HepG2 (cell line): ENCODE measurements around the gene TTC39B. TPM values are rescaled to one million over a fixed set of nuclear protein-coding genes. Genes with fewer than 3 reads are reported as not detected.
A peak's percentile ranks its signal among the peaks of the same experiment; 100 is the strongest.

Experiments
- ATF5 ChIP-seq: sonication (generic); formaldehyde crosslinking; IDR thresholded peaks from 2 replicates; pipeline ENCODE4 v1.4.0; 2020; ENCODE audit warnings: mild to moderate bottlenecking, low read depth, missing genetic modification reagents
- HNF4A ChIP-seq: sonication (generic); formaldehyde crosslinking; IDR thresholded peaks from 2 replicates; pipeline ENCODE4 v1.4.0; 2020; ENCODE audit warnings: missing genetic modification reagents
- HNRNPUL1 ChIP-seq: fragments of 200-400 bp; formaldehyde crosslinking; IDR thresholded peaks from 2 replicates; pipeline ENCODE4 v1.6.1; 2017; ENCODE audit warnings: low read depth, mild to moderate bottlenecking, low read length, moderate library complexity
- JUND ChIP-seq: sonication (generic); formaldehyde crosslinking; IDR thresholded peaks from 2 replicates; pipeline ENCODE4 v1.8.0; 2022; ENCODE audit warnings: mild to moderate bottlenecking, missing genetic modification reagents
- MYPOP ChIP-seq: sonication (generic); formaldehyde crosslinking; IDR thresholded peaks from 2 replicates; pipeline ENCODE4 v1.8.1; 2023; ENCODE audit warnings: mild to moderate bottlenecking, moderate library complexity, missing genetic modification reagents
- PITX1 ChIP-seq: sonication (generic); formaldehyde crosslinking; IDR thresholded peaks from 2 replicates; pipeline ENCODE4 v1.5.1; 2020; ENCODE audit warnings: mild to moderate bottlenecking, missing genetic modification reagents
- SNAI1 ChIP-seq: sonication (generic); formaldehyde crosslinking; IDR thresholded peaks from 2 replicates; pipeline ENCODE4 v1.5.0; 2020; ENCODE audit warnings: mild to moderate bottlenecking, missing genetic modification reagents, borderline replicate concordance
- SOX6 ChIP-seq, 2 experiments: fragments of 450-650 bp in 1 of 2; sonication (generic) in 1 of 2; formaldehyde crosslinking in 1 of 2; IDR thresholded peaks; 2 replicates each; pipeline versions ENCODE4 v1.4.0 to v1.6.1; 2017 to 2020; ENCODE audit warnings: antibody characterized with exemption in 1 of 2, mild to moderate bottlenecking in 1 of 2, missing genetic modification reagents in 1 of 2
- TOPORS ChIP-seq: sonication (generic); formaldehyde crosslinking; IDR thresholded peaks from 2 replicates; pipeline ENCODE4 v1.8.0; 2023; ENCODE audit warnings: mild to moderate bottlenecking, missing genetic modification reagents
- XRCC5 ChIP-seq: fragments of 200-400 bp; formaldehyde crosslinking; optimal IDR thresholded peaks from 2 replicates; pipeline ENCODE3; 2017; ENCODE audit warnings: mild to moderate bottlenecking, low read length
- ZFP36 ChIP-seq: fragments of 150-350 bp; IDR thresholded peaks from 2 replicates; pipeline ENCODE4 v1.6.1; 2018; ENCODE audit warnings: borderline replicate concordance, low read length, low read depth; ENCODE audit not compliant: partially characterized antibody
- ZNF136 ChIP-seq: sonication (generic); formaldehyde crosslinking; IDR thresholded peaks from 2 replicates; pipeline ENCODE4 v1.8.1; 2022; ENCODE audit warnings: low read depth, mild to moderate bottlenecking, moderate library complexity, missing genetic modification reagents
- polyA plus RNA-seq, 8 experiments: library from polyadenylated mRNA; depleted of rRNA in 3 of 8; stranded (reverse) in 7 of 8; unstranded in 1 of 8; fragments of >200 nt; fragmentation: Illumina TruSeq in 4 of 8; extraction: Trizol in 4 of 8; gene quantifications; 2 replicates each; pipeline versions ENCODE4 v1.2.1 to v1.2.3, GENCODE V29; 2011 to 2016; ENCODE audit warnings: low read depth in 4 of 8, missing spikeins in 1 of 8, mixed read lengths in 1 of 8; ENCODE audit not compliant: insufficient read depth in 1 of 8
- total RNA-seq, 5 experiments: library from RNA; depleted of rRNA; stranded (reverse); fragments of >200 nt; fragmentation: Illumina TruSeq; extraction: Trizol; gene quantifications; 2 replicates each; pipeline ENCODE4 v1.2.3, GENCODE V29; 2016; ENCODE audit warnings: low read depth in 1 of 5
- TF ChIP-seq, protein P1 (sequence below): sonication (generic); formaldehyde crosslinking; IDR thresholded peaks from 2 replicates; pipeline ENCODE4 v1.4.0; 2020; ENCODE audit warnings: missing genetic modification reagents, borderline replicate concordance
- TF ChIP-seq, protein P2 (sequence below): sonication (generic); formaldehyde crosslinking; IDR thresholded peaks from 2 replicates; pipeline ENCODE4 v1.4.0; 2020; ENCODE audit warnings: mild to moderate bottlenecking, missing genetic modification reagents
- TF ChIP-seq, protein P3 (sequence below): sonication (generic); formaldehyde crosslinking; IDR thresholded peaks from 2 replicates; pipeline ENCODE4 v1.4.0; 2020; ENCODE audit warnings: mild to moderate bottlenecking, missing genetic modification reagents
- TF ChIP-seq, protein P4 (sequence below): IDR thresholded peaks from 2 replicates; pipeline ENCODE4 v1.6.1; 2016; ENCODE audit warnings: missing compliant biosample characterization, missing genetic modification reagents, borderline replicate concordance

Gene TTC39B
- total and polyA plus RNA-seq, 2 of the 13 experiments (the other 11 are each of a cell fraction or from before 2014, with no cell fraction given), result 14.3 to 19.4 TPM

DNA sequence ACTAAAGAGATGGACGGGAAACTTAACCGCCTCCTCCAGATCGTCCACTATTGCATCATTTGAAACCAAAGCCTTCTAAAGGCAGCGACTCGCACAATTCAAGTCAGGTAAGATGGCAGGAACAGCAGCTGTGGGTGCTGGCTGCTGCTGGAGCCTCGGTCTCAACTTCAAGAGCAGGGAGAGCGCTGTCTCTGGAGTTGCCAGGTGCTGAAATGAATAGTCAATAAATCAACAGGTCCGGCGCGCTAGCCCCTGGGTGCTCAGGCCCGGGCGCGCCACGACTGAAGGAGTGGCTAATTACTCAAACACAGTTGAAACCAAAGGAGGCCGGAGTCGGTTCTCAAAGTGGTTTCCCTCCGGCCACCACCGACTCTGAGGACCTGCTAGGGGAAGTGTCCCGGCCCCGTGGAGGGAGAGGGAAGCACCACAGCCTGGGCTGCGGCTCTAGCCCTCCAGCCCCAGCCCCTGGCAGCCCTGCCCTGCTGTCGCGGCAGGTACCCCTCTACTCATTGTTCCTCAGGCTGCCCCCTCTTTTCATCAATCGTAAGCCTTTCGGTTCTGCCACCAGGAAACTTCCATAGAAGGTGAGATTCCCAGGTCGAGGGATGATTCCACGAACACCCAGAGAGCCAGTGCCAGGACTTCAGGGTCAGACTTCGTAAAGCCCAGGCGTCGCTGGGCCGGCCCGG is 804 bp downstream of the TTC39B start (continued):
- TF ChIP-seq ZFP36 (no peak), TOPORS (CRISPR knock-in tag) (no peak; the same call in 1 of the 2 replicates), ZNF136 (no peak), SOX6 (IDR thresholded peaks at IDR 0.05) (no peak), SOX6 (CRISPR knock-in tag; IDR thresholded peaks at IDR 0.05) (0 out of 2 replicates have a peak, but pooled peaks have one; percentile 20), MYPOP (CRISPR knock-in tag) (peak; percentile 45; the same call in 1 of the 2 replicates), HNRNPUL1 (no peak), ATF5 (CRISPR knock-in tag) (no peak; the same call in 1 of the 2 replicates), JUND (no peak), SNAI1 (CRISPR knock-in tag) (peak; percentile 76; the same call in 1 of the 2 replicates), HNF4A (CRISPR knock-in tag) (no peak), PITX1 (no peak), XRCC5 (no peak)
- TF ChIP-seq, protein P1, sequence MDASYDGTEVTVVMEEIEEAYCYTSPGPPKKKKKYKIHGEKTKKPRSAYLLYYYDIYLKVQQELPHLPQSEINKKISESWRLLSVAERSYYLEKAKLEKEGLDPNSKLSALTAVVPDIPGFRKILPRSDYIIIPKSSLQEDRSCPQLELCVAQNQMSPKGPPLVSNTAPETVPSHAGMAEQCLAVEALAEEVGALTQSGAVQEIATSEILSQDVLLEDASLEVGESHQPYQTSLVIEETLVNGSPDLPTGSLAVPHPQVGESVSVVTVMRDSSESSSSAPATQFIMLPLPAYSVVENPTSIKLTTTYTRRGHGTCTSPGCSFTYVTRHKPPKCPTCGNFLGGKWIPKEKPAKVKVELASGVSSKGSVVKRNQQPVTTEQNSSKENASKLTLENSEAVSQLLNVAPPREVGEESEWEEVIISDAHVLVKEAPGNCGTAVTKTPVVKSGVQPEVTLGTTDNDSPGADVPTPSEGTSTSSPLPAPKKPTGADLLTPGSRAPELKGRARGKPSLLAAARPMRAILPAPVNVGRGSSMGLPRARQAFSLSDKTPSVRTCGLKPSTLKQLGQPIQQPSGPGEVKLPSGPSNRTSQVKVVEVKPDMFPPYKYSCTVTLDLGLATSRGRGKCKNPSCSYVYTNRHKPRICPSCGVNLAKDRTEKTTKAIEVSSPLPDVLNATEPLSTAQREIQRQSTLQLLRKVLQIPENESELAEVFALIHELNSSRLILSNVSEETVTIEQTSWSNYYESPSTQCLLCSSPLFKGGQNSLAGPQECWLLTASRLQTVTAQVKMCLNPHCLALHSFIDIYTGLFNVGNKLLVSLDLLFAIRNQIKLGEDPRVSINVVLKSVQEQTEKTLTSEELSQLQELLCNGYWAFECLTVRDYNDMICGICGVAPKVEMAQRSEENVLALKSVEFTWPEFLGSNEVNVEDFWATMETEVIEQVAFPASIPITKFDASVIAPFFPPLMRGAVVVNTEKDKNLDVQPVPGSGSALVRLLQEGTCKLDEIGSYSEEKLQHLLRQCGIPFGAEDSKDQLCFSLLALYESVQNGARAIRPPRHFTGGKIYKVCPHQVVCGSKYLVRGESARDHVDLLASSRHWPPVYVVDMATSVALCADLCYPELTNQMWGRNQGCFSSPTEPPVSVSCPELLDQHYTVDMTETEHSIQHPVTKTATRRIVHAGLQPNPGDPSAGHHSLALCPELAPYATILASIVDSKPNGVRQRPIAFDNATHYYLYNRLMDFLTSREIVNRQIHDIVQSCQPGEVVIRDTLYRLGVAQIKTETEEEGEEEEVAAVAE (CRISPR knock-in tag), result no peak
- TF ChIP-seq, protein P2, sequence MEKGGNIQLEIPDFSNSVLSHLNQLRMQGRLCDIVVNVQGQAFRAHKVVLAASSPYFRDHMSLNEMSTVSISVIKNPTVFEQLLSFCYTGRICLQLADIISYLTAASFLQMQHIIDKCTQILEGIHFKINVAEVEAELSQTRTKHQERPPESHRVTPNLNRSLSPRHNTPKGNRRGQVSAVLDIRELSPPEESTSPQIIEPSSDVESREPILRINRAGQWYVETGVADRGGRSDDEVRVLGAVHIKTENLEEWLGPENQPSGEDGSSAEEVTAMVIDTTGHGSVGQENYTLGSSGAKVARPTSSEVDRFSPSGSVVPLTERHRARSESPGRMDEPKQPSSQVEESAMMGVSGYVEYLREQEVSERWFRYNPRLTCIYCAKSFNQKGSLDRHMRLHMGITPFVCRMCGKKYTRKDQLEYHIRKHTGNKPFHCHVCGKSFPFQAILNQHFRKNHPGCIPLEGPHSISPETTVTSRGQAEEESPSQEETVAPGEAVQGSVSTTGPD, result 0 out of 2 replicates have a peak, but pooled peaks have one; percentile 19
- TF ChIP-seq, protein P3, sequence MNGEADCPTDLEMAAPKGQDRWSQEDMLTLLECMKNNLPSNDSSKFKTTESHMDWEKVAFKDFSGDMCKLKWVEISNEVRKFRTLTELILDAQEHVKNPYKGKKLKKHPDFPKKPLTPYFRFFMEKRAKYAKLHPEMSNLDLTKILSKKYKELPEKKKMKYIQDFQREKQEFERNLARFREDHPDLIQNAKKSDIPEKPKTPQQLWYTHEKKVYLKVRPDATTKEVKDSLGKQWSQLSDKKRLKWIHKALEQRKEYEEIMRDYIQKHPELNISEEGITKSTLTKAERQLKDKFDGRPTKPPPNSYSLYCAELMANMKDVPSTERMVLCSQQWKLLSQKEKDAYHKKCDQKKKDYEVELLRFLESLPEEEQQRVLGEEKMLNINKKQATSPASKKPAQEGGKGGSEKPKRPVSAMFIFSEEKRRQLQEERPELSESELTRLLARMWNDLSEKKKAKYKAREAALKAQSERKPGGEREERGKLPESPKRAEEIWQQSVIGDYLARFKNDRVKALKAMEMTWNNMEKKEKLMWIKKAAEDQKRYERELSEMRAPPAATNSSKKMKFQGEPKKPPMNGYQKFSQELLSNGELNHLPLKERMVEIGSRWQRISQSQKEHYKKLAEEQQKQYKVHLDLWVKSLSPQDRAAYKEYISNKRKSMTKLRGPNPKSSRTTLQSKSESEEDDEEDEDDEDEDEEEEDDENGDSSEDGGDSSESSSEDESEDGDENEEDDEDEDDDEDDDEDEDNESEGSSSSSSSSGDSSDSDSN (CRISPR knock-in tag), result no peak
- TF ChIP-seq, protein P4, sequence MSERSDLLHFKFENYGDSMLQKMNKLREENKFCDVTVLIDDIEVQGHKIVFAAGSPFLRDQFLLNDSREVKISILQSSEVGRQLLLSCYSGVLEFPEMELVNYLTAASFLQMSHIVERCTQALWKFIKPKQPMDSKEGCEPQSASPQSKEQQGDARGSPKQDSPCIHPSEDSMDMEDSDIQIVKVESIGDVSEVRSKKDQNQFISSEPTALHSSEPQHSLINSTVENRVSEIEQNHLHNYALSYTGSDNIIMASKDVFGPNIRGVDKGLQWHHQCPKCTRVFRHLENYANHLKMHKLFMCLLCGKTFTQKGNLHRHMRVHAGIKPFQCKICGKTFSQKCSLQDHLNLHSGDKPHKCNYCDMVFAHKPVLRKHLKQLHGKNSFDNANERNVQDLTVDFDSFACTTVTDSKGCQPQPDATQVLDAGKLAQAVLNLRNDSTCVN (CRISPR knock-in tag), result 0 out of 2 replicates have a peak, but pooled peaks have one; percentile 17
